Stomach smooth muscle (tissue), 2 donors: Measurements from ENCODE around the gene LAMA5.

Experiments
- H3K27ac ChIP-seq: one replicate; pipeline ENCODE4 v1.7.0; 2013; ENCODE audit warnings: mild to moderate bottlenecking, low read length, inconsistent platforms
- H3K27me3 ChIP-seq, 2 donors: one replicate each; pipeline ENCODE4 v1.7.0; 2013; ENCODE audit warnings: low read length in 2 of 2; ENCODE audit not compliant: insufficient read depth in 2 of 2, control insufficient read depth in 1 of 2
- H3K36me3 ChIP-seq, 2 donors: one replicate each; pipeline ENCODE4 v1.7.0; 2013; ENCODE audit warnings: low read length in 2 of 2; ENCODE audit not compliant: control insufficient read depth in 2 of 2, insufficient read depth in 2 of 2
- H3K4me1 ChIP-seq: one replicate; pipeline ENCODE4 v1.7.0; 2013; ENCODE audit warnings: low read length; ENCODE audit not compliant: control insufficient read depth, insufficient read depth
- H3K4me3 ChIP-seq, 2 donors: one replicate each; pipeline ENCODE4 v1.7.0; 2013; ENCODE audit warnings: low read length in 2 of 2
- H3K9ac ChIP-seq, 2 donors: one replicate each; pipeline ENCODE4 v1.7.0; 2013; ENCODE audit warnings: low read length in 2 of 2, mild to moderate bottlenecking in 1 of 2
- H3K9me3 ChIP-seq, 2 donors: one replicate each; pipeline ENCODE4 v1.7.0; 2013; ENCODE audit warnings: low read length in 2 of 2; ENCODE audit not compliant: control insufficient read depth in 2 of 2
- donor health status: healthy.
- donor health status: Pancreatic carcinoma.

The LAMA5 gene

GRCh38 chr20:62313460-62314338 is 53.4 kb downstream of the LAMA5 start:
- H3K27me3 ChIP-seq: no peaks in the 10 kb centered on the region
- H3K9me3 ChIP-seq: no peaks in the 10 kb centered on the region
- no peak overlapping the region for H3K4me3 ChIP-seq
- no peak overlapping the region for H3K27ac ChIP-seq
- no peak overlapping the region for H3K9ac ChIP-seq
- H3K4me1 ChIP-seq: peaks cover 2% of the 10 kb centered on the region
- peaks cover 49 to 62% of the 10 kb centered on the region in 2 donors for H3K36me3 ChIP-seq

- Histone ChIP-seq H3K27ac (no peak overlapping the region), H3K9me3 (no peaks in the 10 kb centered on the region), H3K27me3 (no peaks in the 10 kb centered on the region), H3K9ac (no peak overlapping the region), H3K4me1 (peaks cover 6% of the 10 kb centered on the region), H3K4me3 (no peak overlapping the region), H3K36me3 (peaks cover 56 to 68% of the 10 kb centered on the region in 2 donors)
Observed at GRCh38 chr20:62313021-62313420, 54.1 kb downstream of the LAMA5 start.

GRCh38 chr20:62312662-62312977 is 54.5 kb downstream of the LAMA5 start:
- Histone ChIP-seq H3K4me3 (no peak overlapping the region), H3K9me3 (no peaks in the 10 kb centered on the region), H3K9ac (no peak overlapping the region), H3K4me1 (peaks cover 7% of the 10 kb centered on the region), H3K27ac (no peak overlapping the region), H3K27me3 (no peaks in the 10 kb centered on the region), H3K36me3 (peaks cover 58 to 72% of the 10 kb centered on the region in 2 donors)

GRCh38 chr20:62311832-62312661 is 55.1 kb downstream of the LAMA5 start:
- H3K4me3 ChIP-seq: no peak overlapping the region
- peaks cover 11% of the 10 kb centered on the region for H3K4me1 ChIP-seq
- H3K9ac ChIP-seq: no peak overlapping the region
- no peaks in the 10 kb centered on the region for H3K9me3 ChIP-seq
- H3K27ac ChIP-seq: no peak overlapping the region
- peaks cover 58 to 75% of the 10 kb centered on the region in 2 donors for H3K36me3 ChIP-seq
- no peaks in the 10 kb centered on the region for H3K27me3 ChIP-seq

GRCh38 chr20:62311150-62311549 is 56.0 kb downstream of the LAMA5 start:
- Histone ChIP-seq H3K27me3 (no peaks in the 10 kb centered on the region), H3K4me1 (peaks cover 19% of the 10 kb centered on the region), H3K27ac (no peak overlapping the region), H3K36me3 (peaks cover 54 to 75% of the 10 kb centered on the region in 2 donors), H3K4me3 (no peak overlapping the region), H3K9ac (no peak overlapping the region), H3K9me3 (no peaks in the 10 kb centered on the region)

GRCh38 chr20:62310757-62311121 is 56.4 kb downstream of the LAMA5 start:
- H3K9ac ChIP-seq: no peak overlapping the region
- no peaks in the 10 kb centered on the region for H3K27me3 ChIP-seq
- no peaks in the 10 kb centered on the region for H3K9me3 ChIP-seq
- H3K4me1 ChIP-seq: peaks cover 23% of the 10 kb centered on the region
- H3K4me3 ChIP-seq: no peak overlapping the region
- H3K27ac ChIP-seq: peak overlapping the region; percentile 24
- H3K36me3 ChIP-seq: peaks cover 54 to 73% of the 10 kb centered on the region in 2 donors

- Histone ChIP-seq H3K4me3 (no peak overlapping the region), H3K36me3 (peaks cover 51 to 67% of the 10 kb centered on the region in 2 donors)
Observed at GRCh38 chr20:62309947-62310756, 57.0 kb downstream of the LAMA5 start.

GRCh38 chr20:62309198-62309944 is 57.7 kb downstream of the LAMA5 start:
- H3K4me1 ChIP-seq: peaks cover 37% of the 10 kb centered on the region
- no peaks in the 10 kb centered on the region for H3K27me3 ChIP-seq
- H3K9ac ChIP-seq: no peak overlapping the region
- peaks cover 51 to 60% of the 10 kb centered on the region in 2 donors for H3K36me3 ChIP-seq
- no peaks in the 10 kb centered on the region for H3K9me3 ChIP-seq
- no peak overlapping the region for H3K4me3 ChIP-seq
- no peak overlapping the region for H3K27ac ChIP-seq

More at GRCh38 chr20:62309947-62310756, 57.0 kb downstream of the LAMA5 start:
- H3K9ac ChIP-seq: no peak overlapping the region
- no peaks in the 10 kb centered on the region for H3K9me3 ChIP-seq
- H3K4me1 ChIP-seq: peaks cover 29% of the 10 kb centered on the region
- no peaks in the 10 kb centered on the region for H3K27me3 ChIP-seq
- H3K27ac ChIP-seq: peak overlapping the region; percentile 24

- no peaks in the 10 kb centered on the region for H3K9me3 ChIP-seq
- H3K27ac ChIP-seq: peak overlapping the region; percentile 53
- no peak overlapping the region for H3K4me3 ChIP-seq
- no peaks in the 10 kb centered on the region for H3K27me3 ChIP-seq
- no peak overlapping the region for H3K9ac ChIP-seq
- H3K4me1 ChIP-seq: peaks cover 48% of the 10 kb centered on the region
- H3K36me3 ChIP-seq: peaks cover 49 to 53% of the 10 kb centered on the region in 2 donors
Observed at GRCh38 chr20:62308102-62308822, 58.9 kb downstream of the LAMA5 start.
